Body of pancreas (tissue), 4 donors: ENCODE results near the gene SHISA5. TPM values are rescaled to one million over a fixed set of nuclear protein-coding genes. Genes with fewer than 3 reads are reported as not detected.

Experiments
- ATAC-seq: fragments of 150-250 bp; one replicate; pipeline ENCODE4 v1.9.1; 2016
- DNase-seq, 4 donors: peaks; one replicate each; pipeline ENCODE4 v3.0.0-alpha.2; 2019
- H3K27ac ChIP-seq, 4 donors: fragments of 200-600 bp; sonication (generic); 1 replicate in 3 of 4; 2 replicates in 1 of 4; pipeline versions ENCODE4 v1.5.1 to v1.6.1; 2016 to 2019; ENCODE audit warnings: mild to moderate bottlenecking in 1 of 4, mixed read lengths in 1 of 4, moderate library complexity in 1 of 4
- H3K27me3 ChIP-seq, 2 donors: fragments of 200-600 bp; sonication (generic); one replicate each; pipeline ENCODE4 v1.6.0; 2016; ENCODE audit warnings: mild to moderate bottlenecking in 1 of 2
- H3K36me3 ChIP-seq, 2 donors: fragments of 200-600 bp; sonication (generic); replicated peaks in 1 of 2; 2 replicates each; pipeline ENCODE4 v1.5.1; 2016; ENCODE audit warnings: low read depth in 2 of 2; ENCODE audit not compliant: insufficient read depth in 1 of 2
- H3K4me1 ChIP-seq: fragments of 200-600 bp; sonication (generic); one replicate; pipeline ENCODE4 v1.6.0; 2016
- H3K4me3 ChIP-seq, 2 donors: fragments of 200-600 bp; sonication (generic); 1 replicate in 1 of 2; 2 replicates in 1 of 2; pipeline ENCODE4 v1.5.1; 2016 to 2019
- H3K9me3 ChIP-seq, 3 donors: fragments of 200-600 bp; sonication (generic); 1 replicate in 2 of 3; 2 replicates in 1 of 3; pipeline ENCODE4 v1.5.1; 2016
- CTCF ChIP-seq, 7 experiments: fragments of 450-650 bp in 4 of 7; fragments of 200-600 bp in 3 of 7; sonication (generic) in 3 of 7; IDR thresholded peaks; one replicate each; pipeline ENCODE4 v1.5.1; 2016 to 2019; ENCODE audit warnings: antibody characterized with exemption in 7 of 7
- POLR2A ChIP-seq, 3 donors: fragments of 450-650 bp; IDR thresholded peaks; one replicate each; pipeline ENCODE4 v1.6.1; 2016; ENCODE audit warnings: antibody characterized with exemption in 3 of 3, mild to moderate bottlenecking in 2 of 3
- WGBS, 2 donors: methylation state at CpG; one replicate each; pipeline ENCODE4 v1.1.5; 2017; 5-methylcytosine and 5-hydroxymethylcytosine counted together
- intact Hi-C: fragments of 100-400 bp; cut with DNase I; formaldehyde crosslinking; loops from one replicate; pipeline ENCODE4 v1.15.1; 2023
- total RNA-seq, 2 donors: library from RNA; depleted of rRNA; stranded (reverse); fragments of >200 nt; gene quantifications; one replicate each; pipeline ENCODE4 v1.1.0, GENCODE V29; 2016

Gene SHISA5
- total RNA-seq, 2 donors from 2014 or later = 46.5 to 48.5 TPM

GRCh38 chr3:48543271-48543866 is 39.4 kb upstream of the SHISA5 start:
- no peak for ATAC-seq
- Histone ChIP-seq H3K4me1 (no peaks in the 10 kb centered on the region), H3K27ac (no peak overlapping the region), H3K4me3 (no peak overlapping the region), H3K9me3 (no peaks in the 10 kb centered on the region), H3K27me3 (no peaks in the 10 kb centered on the region), H3K36me3 (peaks cover 0 to 2% of the 10 kb centered on the region in 2 donors)
- 70 to 84% methylated on average over 8 to 9 of the region's 9 CpGs for WGBS, 2 donors
- peak in 1 of 4 donors; percentile 58 for DNase-seq
- intact Hi-C loops = loop anchor here (5.0 kb wide), 1 partner anchor 36 kb away; no protein-coding TSS in a partner anchor
- no peak for TF ChIP-seq CTCF (IDR thresholded peaks at IDR 0.05)
- TF ChIP-seq POLR2A (IDR thresholded peaks at IDR 0.05) = no peak

DNA sequence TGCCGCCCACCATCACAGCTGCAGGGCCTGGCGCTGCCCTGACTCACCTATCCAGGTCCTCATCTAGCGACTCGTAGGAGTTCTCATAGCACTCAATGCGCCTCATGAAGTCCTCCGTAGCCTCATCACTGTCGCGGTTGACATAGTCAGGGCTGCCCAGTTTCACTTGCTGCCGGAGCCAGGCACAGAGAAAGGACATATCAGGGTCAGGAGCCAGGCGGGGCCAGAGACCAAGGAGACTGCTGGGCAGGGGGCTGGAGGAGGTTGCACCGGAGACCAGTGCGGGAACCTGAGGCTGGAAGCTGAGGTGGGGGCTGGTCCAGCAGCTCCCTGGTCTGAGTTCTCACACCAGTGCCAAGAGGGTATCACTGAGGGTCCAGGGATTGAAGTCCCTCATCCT is 34.5 kb upstream of the SHISA5 start:
- WGBS, 2 donors = 93% methylated on average over 12 of the region's 12 CpGs
- intact Hi-C loops = no loop called here
- Histone ChIP-seq H3K27ac (no peak overlapping the region), H3K27me3 (no peaks in the 10 kb centered on the region), H3K4me3 (no peak overlapping the region), H3K36me3 (peaks cover 0 to 13% of the 10 kb centered on the region in 2 donors), H3K9me3 (no peaks in the 10 kb centered on the region), H3K4me1 (no peaks in the 10 kb centered on the region)
- TF ChIP-seq POLR2A (IDR thresholded peaks at IDR 0.05) (no peak), CTCF (IDR thresholded peaks at IDR 0.05) (no peak)
- no peak for DNase-seq
- ATAC-seq = no peak

DNA sequence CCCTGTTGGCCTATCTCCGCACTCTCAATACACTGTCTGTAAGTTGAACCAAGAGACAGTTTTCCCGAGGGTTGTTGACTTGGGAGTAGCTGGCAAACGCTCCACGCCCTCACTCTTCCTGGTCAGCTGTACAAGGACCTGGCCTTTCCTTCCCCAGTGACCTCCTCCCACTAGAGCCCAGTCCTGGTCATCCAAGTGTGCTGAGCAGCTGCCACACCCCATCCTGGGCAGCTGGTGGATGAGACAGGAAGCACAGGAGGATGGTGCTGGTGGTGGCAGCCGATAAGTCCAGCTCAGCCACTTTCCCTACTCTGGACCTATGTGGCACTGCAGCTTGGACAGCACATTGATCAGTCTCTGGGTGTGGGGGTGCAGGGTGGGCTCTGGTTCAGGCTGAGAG is 32.8 kb upstream of the SHISA5 start:
- intact Hi-C loops = no loop called here
- ATAC-seq = no peak
- TF ChIP-seq POLR2A (IDR thresholded peaks at IDR 0.05) (no peak), CTCF (IDR thresholded peaks at IDR 0.05) (no peak)
- Histone ChIP-seq H3K36me3 (peaks cover 0 to 13% of the 10 kb centered on the region in 2 donors), H3K27ac (no peak overlapping the region), H3K4me1 (no peaks in the 10 kb centered on the region), H3K27me3 (no peaks in the 10 kb centered on the region), H3K9me3 (no peaks in the 10 kb centered on the region), H3K4me3 (no peak overlapping the region)
- WGBS, 2 donors = 82 to 83% methylated on average over 4 to 5 of the region's 5 CpGs
- no peak for DNase-seq

GRCh38 chr3:48536116-48536515 is 32.1 kb upstream of the SHISA5 start:
- Histone ChIP-seq H3K27me3 (no peaks in the 10 kb centered on the region), H3K36me3 (peaks cover 0 to 13% of the 10 kb centered on the region in 2 donors), H3K4me1 (no peaks in the 10 kb centered on the region), H3K4me3 (no peak overlapping the region), H3K27ac (no peak overlapping the region), H3K9me3 (no peaks in the 10 kb centered on the region)
- DNase-seq (no peak), ATAC-seq (no peak)
- 89 to 90% methylated on average over 18 to 19 of the region's 19 CpGs for WGBS, 2 donors
- TF ChIP-seq POLR2A (IDR thresholded peaks at IDR 0.05) (no peak), CTCF (IDR thresholded peaks at IDR 0.05) (no peak)
- intact Hi-C loops = no loop called here

DNA sequence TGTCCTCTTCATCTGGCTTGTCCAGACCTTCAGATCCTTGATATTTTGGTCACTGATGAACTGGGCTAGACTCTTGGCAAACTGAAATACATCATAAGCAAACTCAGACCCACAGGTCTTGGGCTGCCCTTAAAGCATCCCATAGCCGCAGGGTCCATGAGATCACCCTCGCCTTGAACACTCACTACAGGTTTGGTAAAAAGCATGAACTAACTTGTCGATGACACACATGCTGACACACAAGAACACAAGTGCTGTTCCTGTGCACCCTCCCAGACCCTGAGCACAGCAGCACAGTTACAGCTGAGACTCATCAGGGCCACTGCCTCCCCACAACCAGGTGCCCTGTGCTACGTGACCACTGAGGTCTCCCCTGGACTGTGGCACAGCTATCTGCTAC is 31.6 kb upstream of the SHISA5 start:
- Histone ChIP-seq H3K27ac (no peak overlapping the region), H3K36me3 (peaks cover 0 to 13% of the 10 kb centered on the region in 2 donors), H3K9me3 (no peaks in the 10 kb centered on the region), H3K27me3 (no peaks in the 10 kb centered on the region), H3K4me1 (no peaks in the 10 kb centered on the region), H3K4me3 (no peak overlapping the region)
- WGBS, 2 donors = 90 to 100% methylated on average over 1 to 4 of the region's 4 CpGs
- intact Hi-C loops = no loop called here
- TF ChIP-seq POLR2A (IDR thresholded peaks at IDR 0.05) = no peak
- no peak for TF ChIP-seq CTCF (IDR thresholded peaks at IDR 0.05)
- no peak for ATAC-seq
- DNase-seq = no peak
